ENCODE data around the gene DMTF1.

DNA sequence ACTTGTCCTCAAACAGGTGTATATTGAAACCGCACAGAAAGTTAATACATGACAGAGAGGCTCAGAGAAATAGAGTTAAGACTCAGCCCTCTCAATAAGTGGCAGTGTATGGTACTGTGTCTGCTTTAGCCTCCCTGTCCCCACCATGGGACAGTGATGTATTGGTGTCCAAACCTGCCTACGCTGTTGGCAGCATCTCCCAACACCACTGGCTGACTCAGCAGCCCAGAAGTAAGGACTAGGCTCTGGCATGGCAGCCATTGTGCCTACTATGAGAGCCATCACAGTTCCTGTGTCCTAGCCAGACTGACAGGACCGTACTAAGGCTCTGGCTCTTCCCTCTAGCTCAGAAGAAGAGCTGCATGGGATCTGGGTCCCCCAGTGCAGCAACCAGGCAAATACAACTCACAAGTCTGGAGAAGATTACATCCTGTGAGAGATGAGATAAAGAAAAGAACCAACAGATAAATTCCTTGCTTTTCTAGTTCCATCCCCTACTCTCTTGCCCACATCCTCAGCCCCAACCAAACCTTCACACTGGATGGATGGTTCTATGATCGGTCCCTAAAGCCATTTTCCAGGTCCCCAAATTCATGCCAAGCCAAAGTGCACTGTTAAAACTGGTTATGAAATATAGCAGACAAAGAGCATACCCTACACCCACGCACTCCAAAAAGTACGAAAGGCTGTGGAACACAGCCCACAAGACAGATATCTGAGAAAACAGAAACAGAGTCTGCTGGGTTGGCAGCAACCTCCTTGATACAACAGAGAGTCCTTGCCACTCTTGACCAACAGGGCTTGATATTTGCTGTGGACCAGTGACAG, 44.1 kb upstream of the DMTF1 start:
- TF ChIP-seq, protein P1, sequence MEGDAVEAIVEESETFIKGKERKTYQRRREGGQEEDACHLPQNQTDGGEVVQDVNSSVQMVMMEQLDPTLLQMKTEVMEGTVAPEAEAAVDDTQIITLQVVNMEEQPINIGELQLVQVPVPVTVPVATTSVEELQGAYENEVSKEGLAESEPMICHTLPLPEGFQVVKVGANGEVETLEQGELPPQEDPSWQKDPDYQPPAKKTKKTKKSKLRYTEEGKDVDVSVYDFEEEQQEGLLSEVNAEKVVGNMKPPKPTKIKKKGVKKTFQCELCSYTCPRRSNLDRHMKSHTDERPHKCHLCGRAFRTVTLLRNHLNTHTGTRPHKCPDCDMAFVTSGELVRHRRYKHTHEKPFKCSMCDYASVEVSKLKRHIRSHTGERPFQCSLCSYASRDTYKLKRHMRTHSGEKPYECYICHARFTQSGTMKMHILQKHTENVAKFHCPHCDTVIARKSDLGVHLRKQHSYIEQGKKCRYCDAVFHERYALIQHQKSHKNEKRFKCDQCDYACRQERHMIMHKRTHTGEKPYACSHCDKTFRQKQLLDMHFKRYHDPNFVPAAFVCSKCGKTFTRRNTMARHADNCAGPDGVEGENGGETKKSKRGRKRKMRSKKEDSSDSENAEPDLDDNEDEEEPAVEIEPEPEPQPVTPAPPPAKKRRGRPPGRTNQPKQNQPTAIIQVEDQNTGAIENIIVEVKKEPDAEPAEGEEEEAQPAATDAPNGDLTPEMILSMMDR (conservative IDR thresholded peaks at IDR 0.05; ENCODE audit: low read depth, low read length) = no peak
- TF ChIP-seq POLR2A (IDR thresholded peaks at IDR 0.05; ENCODE audit: low read depth, low read length) = no peak
- TF ChIP-seq RAD21 (IDR thresholded peaks at IDR 0.05; ENCODE audit: low read length) = no peak
- TF ChIP-seq, protein P2, sequence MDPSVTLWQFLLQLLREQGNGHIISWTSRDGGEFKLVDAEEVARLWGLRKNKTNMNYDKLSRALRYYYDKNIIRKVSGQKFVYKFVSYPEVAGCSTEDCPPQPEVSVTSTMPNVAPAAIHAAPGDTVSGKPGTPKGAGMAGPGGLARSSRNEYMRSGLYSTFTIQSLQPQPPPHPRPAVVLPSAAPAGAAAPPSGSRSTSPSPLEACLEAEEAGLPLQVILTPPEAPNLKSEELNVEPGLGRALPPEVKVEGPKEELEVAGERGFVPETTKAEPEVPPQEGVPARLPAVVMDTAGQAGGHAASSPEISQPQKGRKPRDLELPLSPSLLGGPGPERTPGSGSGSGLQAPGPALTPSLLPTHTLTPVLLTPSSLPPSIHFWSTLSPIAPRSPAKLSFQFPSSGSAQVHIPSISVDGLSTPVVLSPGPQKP (IDR thresholded peaks at IDR 0.05; ENCODE audit: borderline replicate concordance, low read depth, low read length) = no peak
- TF ChIP-seq RCOR1 (IDR thresholded peaks at IDR 0.05; ENCODE audit: insufficient replicate concordance, low read length) = no peak
- no peak for TF ChIP-seq CEBPB (IDR thresholded peaks at IDR 0.05; ENCODE audit: low read depth, low read length)
- TF ChIP-seq, protein P3, sequence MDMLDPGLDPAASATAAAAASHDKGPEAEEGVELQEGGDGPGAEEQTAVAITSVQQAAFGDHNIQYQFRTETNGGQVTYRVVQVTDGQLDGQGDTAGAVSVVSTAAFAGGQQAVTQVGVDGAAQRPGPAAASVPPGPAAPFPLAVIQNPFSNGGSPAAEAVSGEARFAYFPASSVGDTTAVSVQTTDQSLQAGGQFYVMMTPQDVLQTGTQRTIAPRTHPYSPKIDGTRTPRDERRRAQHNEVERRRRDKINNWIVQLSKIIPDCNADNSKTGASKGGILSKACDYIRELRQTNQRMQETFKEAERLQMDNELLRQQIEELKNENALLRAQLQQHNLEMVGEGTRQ (IDR thresholded peaks at IDR 0.05; ENCODE audit: low read depth, low read length) = no peak
- TF ChIP-seq RFX5 (IDR thresholded peaks at IDR 0.05; ENCODE audit: low read depth, low read length) = no peak
- no peak for TF ChIP-seq CHD1 (IDR thresholded peaks at IDR 0.05; ENCODE audit: low read depth, low read length)

Measured in IMR-90 (cell line).